ENCODE measurements around the gene GIT1. TPM values are rescaled to one million over a fixed set of nuclear protein-coding genes. Genes with fewer than 3 reads are reported as not detected.

The GIT1 gene
- total and polyA plus RNA-seq, 9 of the 15 experiments (the other 6 are each of a cell fraction or from before 2014, with no cell fraction given): 0.35 to 35.3 (median 17.1) TPM

DNA sequence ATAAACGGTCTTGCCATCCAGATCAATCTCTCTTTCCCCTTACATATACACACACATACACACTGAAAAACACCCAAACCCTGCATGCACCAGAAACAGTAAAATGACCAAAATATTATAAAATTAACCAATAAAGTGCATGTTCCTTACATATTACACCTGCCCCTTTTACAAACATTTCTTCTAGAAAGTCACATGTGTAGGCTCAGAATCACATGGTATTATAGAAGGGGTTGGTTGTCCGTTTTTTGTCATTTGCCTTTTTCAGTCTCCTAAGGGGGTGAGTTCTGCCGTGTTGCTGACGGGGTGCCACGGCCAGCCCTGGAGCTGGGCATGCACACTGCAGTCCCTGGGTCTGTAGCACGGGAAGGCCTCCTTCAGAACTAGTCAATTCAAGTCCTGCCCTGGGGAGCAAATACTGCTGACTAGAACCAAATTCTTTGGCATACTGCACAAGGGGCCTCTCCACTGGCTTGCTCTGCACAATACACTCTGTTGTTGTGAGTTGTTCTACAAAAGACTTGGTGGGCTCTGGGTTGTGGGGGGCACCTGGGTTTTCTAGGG is 41.3 kb upstream of the GIT1 start:
- intact Hi-C loops (cut with micrococcal nuclease) (loop anchor here (10.0 kb wide), 1 partner anchor 374 kb away; no protein-coding TSS in a partner anchor), in situ Hi-C loops (cut with MboI) (no loop called here)
- Histone ChIP-seq H3K36me3 (ENCODE audit: control insufficient read depth, insufficient read depth, low read length) (peaks cover 11% of the 10 kb centered on the region; the same call in 2 of the 3 replicates), H3K27me3 (ENCODE audit: control insufficient read depth in 2 of 2, insufficient read depth in 2 of 2, low read length in 2 of 2) (no peaks in the 10 kb centered on the region), H3K9me1 (ENCODE audit: control insufficient read depth, insufficient read depth, low read length) (no peaks in the 10 kb centered on the region), H3K79me2 (ENCODE audit: control insufficient read depth, insufficient read depth, low read length) (no peaks in the 10 kb centered on the region), H3K4me1 (replicated peaks in 1 of 2; ENCODE audit: control insufficient read depth in 2 of 2, insufficient read depth in 2 of 2, low read length in 2 of 2) (no peaks in the 10 kb centered on the region), H3K4me3 (no peak overlapping the region), H4K20me1 (replicated peaks; ENCODE audit: control insufficient read depth, insufficient read depth, low read length) (no peaks in the 10 kb centered on the region), H3K9me3 (replicated peaks; ENCODE audit: control insufficient read depth, insufficient read depth, low read depth, low read length) (no peaks in the 10 kb centered on the region), H3K4me2 (ENCODE audit: insufficient read depth, low read length) (no peak overlapping the region), H3K9ac (ENCODE audit: insufficient read depth in 1 of 2, low read depth in 2 of 2, low read length in 2 of 2) (no peak overlapping the region), H3K27ac (ENCODE audit: extremely low read depth, low read depth, low read length) (no peak overlapping the region), H2AFZ (ENCODE audit: low read depth, low read length) (no peak overlapping the region)
- WGBS (ENCODE audit: insufficient coverage, low coverage, missing lambda C conversion rate): 63% methylated on average over 6 of the region's 6 CpGs
- no TSS peak for BruUV-seq (replicated peaks)
- ChIA-PET POLR2A (no interaction called here), CTCF (ENCODE audit: low intra/inter-chr PET ratio) (no interaction called here)
- no peak for DNase-seq (ENCODE audit: extremely low read depth in 1 of 4, low spot score in 3 of 4)
- TF ChIP-seq ZNF197 (CRISPR knock-in tag; IDR thresholded peaks at IDR 0.05; ENCODE audit: low read depth) (no peak), SMAD4 (CRISPR knock-in tag; conservative IDR thresholded peaks at IDR 0.05) (no peak), BACH1 (tag; IDR thresholded peaks at IDR 0.05) (no peak)
- TF ChIP-seq, protein P1, sequence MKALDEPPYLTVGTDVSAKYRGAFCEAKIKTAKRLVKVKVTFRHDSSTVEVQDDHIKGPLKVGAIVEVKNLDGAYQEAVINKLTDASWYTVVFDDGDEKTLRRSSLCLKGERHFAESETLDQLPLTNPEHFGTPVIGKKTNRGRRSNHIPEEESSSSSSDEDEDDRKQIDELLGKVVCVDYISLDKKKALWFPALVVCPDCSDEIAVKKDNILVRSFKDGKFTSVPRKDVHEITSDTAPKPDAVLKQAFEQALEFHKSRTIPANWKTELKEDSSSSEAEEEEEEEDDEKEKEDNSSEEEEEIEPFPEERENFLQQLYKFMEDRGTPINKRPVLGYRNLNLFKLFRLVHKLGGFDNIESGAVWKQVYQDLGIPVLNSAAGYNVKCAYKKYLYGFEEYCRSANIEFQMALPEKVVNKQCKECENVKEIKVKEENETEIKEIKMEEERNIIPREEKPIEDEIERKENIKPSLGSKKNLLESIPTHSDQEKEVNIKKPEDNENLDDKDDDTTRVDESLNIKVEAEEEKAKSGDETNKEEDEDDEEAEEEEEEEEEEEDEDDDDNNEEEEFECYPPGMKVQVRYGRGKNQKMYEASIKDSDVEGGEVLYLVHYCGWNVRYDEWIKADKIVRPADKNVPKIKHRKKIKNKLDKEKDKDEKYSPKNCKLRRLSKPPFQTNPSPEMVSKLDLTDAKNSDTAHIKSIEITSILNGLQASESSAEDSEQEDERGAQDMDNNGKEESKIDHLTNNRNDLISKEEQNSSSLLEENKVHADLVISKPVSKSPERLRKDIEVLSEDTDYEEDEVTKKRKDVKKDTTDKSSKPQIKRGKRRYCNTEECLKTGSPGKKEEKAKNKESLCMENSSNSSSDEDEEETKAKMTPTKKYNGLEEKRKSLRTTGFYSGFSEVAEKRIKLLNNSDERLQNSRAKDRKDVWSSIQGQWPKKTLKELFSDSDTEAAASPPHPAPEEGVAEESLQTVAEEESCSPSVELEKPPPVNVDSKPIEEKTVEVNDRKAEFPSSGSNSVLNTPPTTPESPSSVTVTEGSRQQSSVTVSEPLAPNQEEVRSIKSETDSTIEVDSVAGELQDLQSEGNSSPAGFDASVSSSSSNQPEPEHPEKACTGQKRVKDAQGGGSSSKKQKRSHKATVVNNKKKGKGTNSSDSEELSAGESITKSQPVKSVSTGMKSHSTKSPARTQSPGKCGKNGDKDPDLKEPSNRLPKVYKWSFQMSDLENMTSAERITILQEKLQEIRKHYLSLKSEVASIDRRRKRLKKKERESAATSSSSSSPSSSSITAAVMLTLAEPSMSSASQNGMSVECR (CRISPR knock-in tag; IDR thresholded peaks at IDR 0.05): no peak
- TF ChIP-seq, protein P2, sequence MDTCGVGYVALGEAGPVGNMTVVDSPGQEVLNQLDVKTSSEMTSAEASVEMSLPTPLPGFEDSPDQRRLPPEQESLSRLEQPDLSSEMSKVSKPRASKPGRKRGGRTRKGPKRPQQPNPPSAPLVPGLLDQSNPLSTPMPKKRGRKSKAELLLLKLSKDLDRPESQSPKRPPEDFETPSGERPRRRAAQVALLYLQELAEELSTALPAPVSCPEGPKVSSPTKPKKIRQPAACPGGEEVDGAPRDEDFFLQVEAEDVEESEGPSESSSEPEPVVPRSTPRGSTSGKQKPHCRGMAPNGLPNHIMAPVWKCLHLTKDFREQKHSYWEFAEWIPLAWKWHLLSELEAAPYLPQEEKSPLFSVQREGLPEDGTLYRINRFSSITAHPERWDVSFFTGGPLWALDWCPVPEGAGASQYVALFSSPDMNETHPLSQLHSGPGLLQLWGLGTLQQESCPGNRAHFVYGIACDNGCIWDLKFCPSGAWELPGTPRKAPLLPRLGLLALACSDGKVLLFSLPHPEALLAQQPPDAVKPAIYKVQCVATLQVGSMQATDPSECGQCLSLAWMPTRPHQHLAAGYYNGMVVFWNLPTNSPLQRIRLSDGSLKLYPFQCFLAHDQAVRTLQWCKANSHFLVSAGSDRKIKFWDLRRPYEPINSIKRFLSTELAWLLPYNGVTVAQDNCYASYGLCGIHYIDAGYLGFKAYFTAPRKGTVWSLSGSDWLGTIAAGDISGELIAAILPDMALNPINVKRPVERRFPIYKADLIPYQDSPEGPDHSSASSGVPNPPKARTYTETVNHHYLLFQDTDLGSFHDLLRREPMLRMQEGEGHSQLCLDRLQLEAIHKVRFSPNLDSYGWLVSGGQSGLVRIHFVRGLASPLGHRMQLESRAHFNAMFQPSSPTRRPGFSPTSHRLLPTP (IDR thresholded peaks at IDR 0.05; ENCODE audit: borderline replicate concordance, extremely low read depth, insufficient read length): no peak
- ATAC-seq: no peak
- FAIRE-seq: no peak

Measured in K562 (cell line).